Endodermal cell (in vitro differentiated cells): Measurements from ENCODE around the gene TMEM45B. TPM values are rescaled to one million over a fixed set of nuclear protein-coding genes. Genes with fewer than 3 reads are reported as not detected.
A peak's percentile ranks its signal among the peaks of the same experiment; 100 is the strongest.
"Not testable (repeated sequence)": the region's sequence is repeated elsewhere in the genome, so short reads cannot be mapped to it uniquely, and the experiment has no call there.

Source experiments
- DNase-seq: peaks from one replicate; pipeline ENCODE4 v3.0.0-alpha.2; 2017
- H3K27ac ChIP-seq: 2 replicates; pipeline ENCODE4 v1.5.1; 2013; ENCODE audit warnings: mild to moderate bottlenecking, low read depth, low read length, moderate library complexity
- H3K27me3 ChIP-seq: 2 replicates; pipeline ENCODE4 v1.6.1; 2013; ENCODE audit warnings: mild to moderate bottlenecking, low read length, moderate library complexity; ENCODE audit not compliant: insufficient read depth, control insufficient read depth, poor library complexity, severe bottlenecking
- H3K36me3 ChIP-seq: 2 replicates; pipeline ENCODE4 v1.7.0; 2013; ENCODE audit warnings: mild to moderate bottlenecking, low read length, moderate library complexity; ENCODE audit not compliant: control insufficient read depth, insufficient read depth
- H3K4me1 ChIP-seq: one replicate; pipeline ENCODE4 v1.7.0; 2013; ENCODE audit warnings: low read length; ENCODE audit not compliant: control insufficient read depth, insufficient read depth
- H3K4me3 ChIP-seq: 2 replicates; pipeline ENCODE4 v1.5.1; 2013; ENCODE audit warnings: mild to moderate bottlenecking, low read length, moderate library complexity
- H3K9ac ChIP-seq: 2 replicates; pipeline ENCODE4 v1.6.1; 2013; ENCODE audit warnings: mild to moderate bottlenecking, low read length, moderate library complexity; ENCODE audit not compliant: poor library complexity, severe bottlenecking; ENCODE audit errors: extremely low read depth
- H3K9me3 ChIP-seq: 2 replicates; pipeline ENCODE4 v1.6.1; 2013; ENCODE audit warnings: mild to moderate bottlenecking, low read length, moderate library complexity; ENCODE audit not compliant: control insufficient read depth
- H3K27ac Mint-ChIP-seq: 2 replicates; pipeline ENCODE4 v1.8.0; 2020; ENCODE audit warnings: mixed read lengths
- H3K27me3 Mint-ChIP-seq: 2 replicates; pipeline ENCODE4 v1.8.0; 2021; ENCODE audit warnings: mild to moderate bottlenecking, mixed read lengths; ENCODE audit not compliant: insufficient read depth
- H3K36me3 Mint-ChIP-seq: 2 replicates; pipeline ENCODE4 v1.8.0; 2020; ENCODE audit warnings: low read depth, mixed read lengths
- H3K4me1 Mint-ChIP-seq: 2 replicates; pipeline ENCODE4 v1.8.0; 2020; ENCODE audit warnings: mixed read lengths
- H3K4me3 Mint-ChIP-seq: 2 replicates; pipeline ENCODE4 v1.8.0; 2020; ENCODE audit warnings: mild to moderate bottlenecking, moderate library complexity, mixed read lengths
- H3K9me3 Mint-ChIP-seq: 2 replicates; pipeline ENCODE4 v1.8.0; 2020; ENCODE audit warnings: mild to moderate bottlenecking, mixed read lengths
- WGBS, 2 experiments: methylation state at CpG; one replicate each; pipeline versions ENCODE4 v1.1.5 to v1.1.7; 2013; ENCODE audit warnings: missing lambda C conversion rate in 2 of 2, mixed read lengths in 1 of 2; ENCODE audit not compliant: insufficient coverage in 1 of 2, insufficient read length in 1 of 2; 5-methylcytosine and 5-hydroxymethylcytosine counted together
- total RNA-seq, 2 donors: library from RNA; stranded (reverse); fragmentation: NEBNext Ultra II Directional in 1 of 2; extraction: Animal tissue kit (Norgen Biotek cat#: 25700) in 1 of 2; gene quantifications; 2 replicates in 1 of 2; 3 replicates in 1 of 2; pipeline ENCODE4 v1.2.1, GENCODE V29; 2021
- TF ChIP-seq, protein P1 (sequence below): fragments of 200-600 bp; sonication (generic); conservative IDR thresholded peaks from 2 replicates; pipeline ENCODE4 v1.5.0; 2021; ENCODE audit warnings: antibody characterized with exemption, mild to moderate bottlenecking

The TMEM45B gene
- total RNA-seq, 2 donors from 2014 or later, result not detected

DNA sequence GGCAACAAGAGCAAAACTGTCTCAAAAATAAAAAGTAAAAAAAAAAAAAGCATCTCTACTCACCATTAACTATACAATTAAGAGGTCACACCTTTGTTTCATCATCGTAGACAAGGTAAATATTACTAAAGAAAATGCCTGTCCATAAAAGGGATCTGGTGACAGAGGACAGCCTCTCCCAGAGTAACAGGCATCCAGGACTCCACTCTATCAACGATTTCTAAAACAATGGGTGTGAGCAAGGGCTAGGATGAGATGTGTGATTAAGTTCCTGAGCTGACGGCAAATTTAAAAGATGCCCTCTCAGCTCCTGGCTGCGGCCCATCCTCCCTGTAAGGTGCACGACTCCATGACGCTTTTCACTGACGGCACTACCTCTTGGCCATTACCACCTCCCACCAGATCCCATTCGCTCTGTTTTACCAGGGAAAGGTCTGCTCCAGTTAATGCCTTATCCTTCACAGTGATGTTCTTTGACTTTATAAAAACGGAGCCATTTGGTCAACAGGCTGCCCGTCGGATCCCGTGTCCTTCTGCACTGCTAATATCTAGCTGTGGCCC is 2.3 kb upstream of the TMEM45B start:
- peaks cover 64% of the 10 kb centered on the region for H3K27me3 Mint-ChIP-seq
- H3K27ac Mint-ChIP-seq, result no peak overlapping the region
- no peak overlapping the region for H3K27ac ChIP-seq
- H3K36me3 ChIP-seq, result no peaks in the 10 kb centered on the region
- H3K9me3 ChIP-seq, result peaks cover 7% of the 10 kb centered on the region
- DNase-seq, result no peak
- H3K9ac ChIP-seq, result no peak overlapping the region
- peaks cover 35% of the 10 kb centered on the region for H3K27me3 ChIP-seq
- no peaks in the 10 kb centered on the region for H3K36me3 Mint-ChIP-seq
- H3K4me3 Mint-ChIP-seq, result no peak overlapping the region
- WGBS, 2 experiments, result 88 to 93% methylated on average over 11 to 12 of the region's 12 CpGs
- H3K4me3 ChIP-seq, result no peak overlapping the region
- TF ChIP-seq, protein P1, sequence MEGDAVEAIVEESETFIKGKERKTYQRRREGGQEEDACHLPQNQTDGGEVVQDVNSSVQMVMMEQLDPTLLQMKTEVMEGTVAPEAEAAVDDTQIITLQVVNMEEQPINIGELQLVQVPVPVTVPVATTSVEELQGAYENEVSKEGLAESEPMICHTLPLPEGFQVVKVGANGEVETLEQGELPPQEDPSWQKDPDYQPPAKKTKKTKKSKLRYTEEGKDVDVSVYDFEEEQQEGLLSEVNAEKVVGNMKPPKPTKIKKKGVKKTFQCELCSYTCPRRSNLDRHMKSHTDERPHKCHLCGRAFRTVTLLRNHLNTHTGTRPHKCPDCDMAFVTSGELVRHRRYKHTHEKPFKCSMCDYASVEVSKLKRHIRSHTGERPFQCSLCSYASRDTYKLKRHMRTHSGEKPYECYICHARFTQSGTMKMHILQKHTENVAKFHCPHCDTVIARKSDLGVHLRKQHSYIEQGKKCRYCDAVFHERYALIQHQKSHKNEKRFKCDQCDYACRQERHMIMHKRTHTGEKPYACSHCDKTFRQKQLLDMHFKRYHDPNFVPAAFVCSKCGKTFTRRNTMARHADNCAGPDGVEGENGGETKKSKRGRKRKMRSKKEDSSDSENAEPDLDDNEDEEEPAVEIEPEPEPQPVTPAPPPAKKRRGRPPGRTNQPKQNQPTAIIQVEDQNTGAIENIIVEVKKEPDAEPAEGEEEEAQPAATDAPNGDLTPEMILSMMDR, result no peak
- peaks cover 5% of the 10 kb centered on the region for H3K4me1 Mint-ChIP-seq
- no peaks in the 10 kb centered on the region for H3K4me1 ChIP-seq
- H3K9me3 Mint-ChIP-seq, result peaks cover 27% of the 10 kb centered on the region

DNA sequence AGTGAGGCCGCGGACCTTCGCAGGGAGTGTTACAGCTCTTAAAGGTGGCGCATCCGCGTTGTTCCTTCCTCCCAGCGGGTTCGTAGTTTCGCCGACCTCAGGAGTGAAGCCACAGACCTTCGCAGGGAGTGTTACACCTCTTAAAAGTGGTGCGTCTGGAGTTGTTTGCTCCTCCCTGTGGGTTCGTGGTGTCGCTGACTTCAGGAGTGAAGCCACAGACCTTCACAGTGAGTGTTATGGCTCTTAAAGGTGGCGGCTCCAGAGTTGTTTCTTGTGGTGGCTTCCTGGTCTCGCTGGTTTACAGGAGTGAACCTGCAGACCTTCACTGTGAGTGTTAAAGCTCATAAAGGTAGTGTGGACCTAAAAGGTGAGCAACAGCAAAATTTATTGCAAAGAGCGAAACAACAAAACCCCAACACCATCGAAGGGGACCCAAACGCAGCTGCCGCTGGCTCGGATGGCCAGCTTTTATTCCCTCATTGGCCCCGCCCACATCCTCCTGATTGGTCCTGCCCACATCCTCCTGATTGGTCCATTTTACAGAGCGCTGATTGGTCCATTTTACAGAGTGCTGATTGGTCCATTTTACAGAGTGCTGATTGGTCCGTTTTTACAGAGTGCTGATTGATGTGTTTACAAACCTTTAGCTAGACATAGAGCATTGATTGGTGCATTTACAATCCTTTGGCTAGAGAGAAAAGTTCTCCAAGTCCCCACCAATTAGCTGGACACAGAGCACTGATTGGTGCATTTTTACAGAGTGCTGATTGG is 1.2 kb upstream of the TMEM45B start:
- TF ChIP-seq, protein P1, result no peak
- WGBS, 2 experiments, result 90 to 94% methylated on average over 21 to 24 of the region's 24 CpGs

DNA sequence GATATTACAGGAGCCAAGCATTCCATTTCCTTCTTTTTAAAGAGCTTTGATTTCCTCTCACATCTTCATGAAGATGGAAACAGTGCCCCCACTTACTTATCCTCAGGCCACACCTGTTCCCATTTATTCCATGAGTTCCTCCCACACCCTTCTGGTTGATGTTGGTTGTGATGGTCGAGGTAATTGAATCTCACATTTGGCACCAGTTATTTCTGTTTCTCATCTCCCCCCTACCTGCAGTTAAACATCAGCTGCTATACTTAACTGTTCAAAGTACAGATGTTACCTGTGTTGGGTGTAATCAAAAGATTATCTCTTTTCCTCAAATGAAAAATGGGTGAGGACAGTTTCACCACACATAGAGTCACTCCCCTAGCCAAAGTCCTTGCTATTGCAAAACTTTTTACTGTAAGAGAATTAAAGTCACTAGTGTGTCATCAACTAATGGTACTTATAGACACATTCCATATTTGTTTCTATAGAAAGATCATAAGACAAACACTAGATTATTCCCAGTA is 1.9 kb downstream of the TMEM45B start:
- Mint-ChIP-seq H3K9me3 (peaks cover 14% of the 10 kb centered on the region), H3K27me3 (peaks cover 67% of the 10 kb centered on the region), H3K4me3 (no peak overlapping the region), H3K27ac (no peak overlapping the region), H3K36me3 (no peaks in the 10 kb centered on the region), H3K4me1 (peaks cover 5% of the 10 kb centered on the region)
- no peaks in the 10 kb centered on the region for H3K36me3 ChIP-seq
- no CpG with 5 or more reads among the region's 1 CpG for WGBS, 2 experiments
- no peak overlapping the region for H3K4me3 ChIP-seq
- DNase-seq, result no peak
- no peak overlapping the region for H3K9ac ChIP-seq
- TF ChIP-seq, protein P1, result no peak
- H3K27me3 ChIP-seq, result peaks cover 41% of the 10 kb centered on the region
- no peak overlapping the region for H3K27ac ChIP-seq
- H3K4me1 ChIP-seq, result no peaks in the 10 kb centered on the region
- H3K9me3 ChIP-seq, result peaks cover 7% of the 10 kb centered on the region

More for the DNA sequence above, 1.2 kb upstream of the TMEM45B start:
- peak; percentile 55 for DNase-seq
- H3K9me3 Mint-ChIP-seq, result peaks cover 22% of the 10 kb centered on the region
- H3K9ac ChIP-seq, result no peak overlapping the region
- no peaks in the 10 kb centered on the region for H3K36me3 ChIP-seq
- H3K9me3 ChIP-seq, result peaks cover 7% of the 10 kb centered on the region
- H3K4me1 Mint-ChIP-seq, result peaks cover 5% of the 10 kb centered on the region
- H3K36me3 Mint-ChIP-seq, result no peaks in the 10 kb centered on the region
- no peak overlapping the region for H3K4me3 Mint-ChIP-seq
- H3K4me1 ChIP-seq, result no peaks in the 10 kb centered on the region
- no peak overlapping the region for H3K27ac Mint-ChIP-seq
- H3K4me3 ChIP-seq, result no peak overlapping the region
- H3K27me3 Mint-ChIP-seq, result peaks cover 74% of the 10 kb centered on the region
- peaks cover 41% of the 10 kb centered on the region for H3K27me3 ChIP-seq
- no peak overlapping the region for H3K27ac ChIP-seq

DNA sequence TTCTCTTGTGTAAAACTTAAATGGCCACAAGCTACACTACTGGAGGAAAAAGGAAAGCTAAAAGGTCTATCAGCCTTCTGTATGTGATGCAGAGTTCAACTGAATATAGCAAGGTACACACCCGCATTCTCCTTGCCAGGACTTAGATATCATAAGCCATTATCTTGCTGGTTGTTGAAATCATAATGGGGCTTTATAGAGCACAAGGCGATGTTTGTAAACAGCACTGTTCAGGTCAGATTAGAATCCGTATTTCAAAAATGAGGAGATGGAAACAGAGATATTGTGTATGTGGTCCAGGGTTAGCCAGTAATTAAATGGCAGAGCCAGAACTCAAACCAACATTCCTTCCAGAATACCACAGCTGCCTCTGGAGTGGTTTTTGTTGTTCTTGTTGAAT is 2.6 kb downstream of the TMEM45B start:
- H3K4me1 Mint-ChIP-seq, H3K27ac ChIP-seq, H3K36me3 Mint-ChIP-seq, H3K4me1 ChIP-seq, H3K4me3 Mint-ChIP-seq, H3K27ac Mint-ChIP-seq, H3K4me3 ChIP-seq, DNase-seq, H3K9me3 ChIP-seq, H3K36me3 ChIP-seq, H3K9ac ChIP-seq: not testable (repeated sequence)
- H3K27me3 ChIP-seq, result peaks cover 41% of the 10 kb centered on the region
- peaks cover 62% of the 10 kb centered on the region for H3K27me3 Mint-ChIP-seq
- peaks cover 14% of the 10 kb centered on the region for H3K9me3 Mint-ChIP-seq
- 89 to 92% methylated on average over 3 of the region's 3 CpGs for WGBS, 2 experiments
